H1 (cell line): Measurements from ENCODE around the gene PTPA. TPM values are rescaled to one million over a fixed set of nuclear protein-coding genes. Genes with fewer than 3 reads are reported as not detected.

Experiments used
- CTCF ChIA-PET: fragments of 300-600 bp; sonication (Branson Sonifier 250); formaldehyde crosslinking; loops from one replicate; lab custom pipeline; 2021; ENCODE audit not compliant: partially characterized antibody; lab: Charles Lee
- POLR2A ChIA-PET: fragments of 300-600 bp; sonication (Branson Sonifier 250); formaldehyde crosslinking; loops from one replicate; lab custom pipeline; 2021; ENCODE audit warnings: inconsistent platforms; ENCODE audit not compliant: partially characterized antibody; lab: Charles Lee
- DNase-seq, 2 experiments: peaks; one replicate each; pipeline versions ENCODE4 v3.0.0 to v3.0.0-alpha.2; 2010 to 2022; ENCODE audit warnings: low spot score in 2 of 2, low read depth in 1 of 2, mixed read lengths in 1 of 2
- FAIRE-seq: peaks from 2 replicates; lab custom pipeline; 2011; peaks lifted over from hg19 to GRCh38; lab: Jason Lieb, UNC
- H2AFZ ChIP-seq: 2 replicates; pipeline ENCODE4 v1.8.1; 2012; ENCODE audit warnings: low read length, inconsistent platforms
- H2AK5ac ChIP-seq: 2 replicates; pipeline ENCODE4 v1.6.1; 2013; ENCODE audit warnings: low read depth, low read length
- H2BK120ac ChIP-seq: replicated peaks from 2 replicates; pipeline ENCODE3; 2013; ENCODE audit warnings: low read depth, low read length, inconsistent platforms
- H2BK12ac ChIP-seq: 2 replicates; pipeline ENCODE4 v1.6.1; 2013; ENCODE audit warnings: low read depth, low read length
- H2BK15ac ChIP-seq: 2 replicates; pipeline ENCODE4 v1.6.1; 2013; ENCODE audit warnings: low read length
- H2BK20ac ChIP-seq: 2 replicates; pipeline ENCODE4 v1.6.1; 2013; ENCODE audit warnings: low read length
- H2BK5ac ChIP-seq: 2 replicates; pipeline ENCODE4 v1.6.1; 2013; ENCODE audit warnings: low read depth, low read length
- H3K14ac ChIP-seq: 2 replicates; pipeline ENCODE4 v1.6.1; 2013; ENCODE audit warnings: inconsistent platforms; ENCODE audit not compliant: insufficient read length
- H3K18ac ChIP-seq: 2 replicates; pipeline ENCODE4 v1.6.1; 2013; ENCODE audit warnings: low read length; ENCODE audit errors: extremely low read depth
- H3K23ac ChIP-seq: 2 replicates; pipeline ENCODE4 v1.6.1; 2013; ENCODE audit warnings: inconsistent platforms; ENCODE audit not compliant: insufficient read length
- H3K23me2 ChIP-seq: 2 replicates; pipeline ENCODE4 v1.6.1; 2013; ENCODE audit warnings: low read depth, low read length
- H3K27ac ChIP-seq: 2 replicates; pipeline ENCODE4 v1.6.1; 2011; ENCODE audit warnings: low read depth, low read length, inconsistent platforms
- H3K27me3 ChIP-seq, 4 experiments: replicated peaks in 1 of 4; 1 replicate in 1 of 4; 2 replicates in 3 of 4; pipeline versions ENCODE4 v1.6.1 to v1.8.1; 2011 to 2013; ENCODE audit warnings: low read length in 3 of 4, mild to moderate bottlenecking in 3 of 4, inconsistent platforms in 2 of 4, mixed read lengths in 2 of 4, moderate library complexity in 1 of 4; ENCODE audit not compliant: control insufficient read depth in 3 of 4, insufficient read depth in 3 of 4; ENCODE audit errors: extremely low read depth in 1 of 4
- H3K36me3 ChIP-seq, 4 experiments: 2 replicates each; pipeline versions ENCODE4 v1.6.1 to v1.8.1; 2011 to 2013; ENCODE audit warnings: mild to moderate bottlenecking in 4 of 4, low read length in 3 of 4, moderate library complexity in 2 of 4, control low read depth in 1 of 4, inconsistent platforms in 1 of 4; ENCODE audit not compliant: insufficient read depth in 4 of 4, control insufficient read depth in 2 of 4
- H3K4ac ChIP-seq: replicated peaks from 2 replicates; pipeline ENCODE3; 2013; ENCODE audit warnings: low read length, low read depth, mixed read lengths, inconsistent platforms; ENCODE audit not compliant: insufficient read length
- H3K4me1 ChIP-seq, 4 experiments: replicated peaks in 1 of 4; 1 replicate in 1 of 4; 2 replicates in 3 of 4; pipeline versions ENCODE4 v1.6.1 to v1.8.1; 2011 to 2013; ENCODE audit warnings: low read length in 3 of 4, inconsistent platforms in 2 of 4, mixed read lengths in 1 of 4; ENCODE audit not compliant: insufficient read depth in 4 of 4, control insufficient read depth in 3 of 4
- H3K4me2 ChIP-seq, 2 experiments: 2 replicates each; pipeline versions ENCODE4 v1.6.1 to v1.8.1; 2011 to 2013; ENCODE audit warnings: low read depth in 2 of 2, low read length in 2 of 2, control low read depth in 1 of 2, inconsistent platforms in 1 of 2, mild to moderate bottlenecking in 1 of 2; ENCODE audit not compliant: insufficient read depth in 1 of 2
- H3K4me3 ChIP-seq, 4 experiments: fragments of 200-600, 300-600 bp in 1 of 4; sonication (generic), shearing (Covaris generic), sonication (Bioruptor Twin) in 1 of 4; 2 replicates each; pipeline versions ENCODE4 v1.5.1 to v1.8.1; 2011 to 2016; ENCODE audit warnings: low read length in 4 of 4, low read depth in 3 of 4, control low read depth in 2 of 4, inconsistent platforms in 2 of 4, mild to moderate bottlenecking in 2 of 4, mixed read lengths in 1 of 4, moderate library complexity in 1 of 4; ENCODE audit not compliant: insufficient read depth in 2 of 4; ENCODE audit errors: extremely low read depth in 1 of 4
- H3K56ac ChIP-seq: replicated peaks from 2 replicates; pipeline ENCODE3; 2013; ENCODE audit warnings: low read depth, mild to moderate bottlenecking, mixed read lengths, low read length, inconsistent platforms; ENCODE audit not compliant: insufficient read length
- H3K79me1 ChIP-seq: 2 replicates; pipeline ENCODE4 v1.6.1; 2013; ENCODE audit warnings: low read depth, low read length, control low read depth
- H3K79me2 ChIP-seq, 2 experiments: 2 replicates each; pipeline versions ENCODE4 v1.6.1 to v1.8.1; 2012 to 2013; ENCODE audit warnings: low read length in 2 of 2, mild to moderate bottlenecking in 2 of 2, inconsistent platforms in 1 of 2; ENCODE audit not compliant: insufficient read depth in 2 of 2, control insufficient read depth in 1 of 2
- H3K9ac ChIP-seq, 4 experiments: replicated peaks in 1 of 4; 1 replicate in 1 of 4; 2 replicates in 3 of 4; pipeline versions ENCODE4 v1.6.1 to v1.8.1; 2011 to 2013; ENCODE audit warnings: low read depth in 3 of 4, low read length in 3 of 4, control low read depth in 2 of 4, mild to moderate bottlenecking in 2 of 4, moderate library complexity in 2 of 4, inconsistent platforms in 1 of 4; ENCODE audit errors: extremely low read depth in 1 of 4
- H3K9me3 ChIP-seq, 2 experiments: 2 replicates each; pipeline versions ENCODE4 v1.6.1 to v1.8.1; 2012 to 2013; ENCODE audit warnings: mild to moderate bottlenecking in 2 of 2, moderate library complexity in 2 of 2, control low read depth in 1 of 2, inconsistent platforms in 1 of 2, low read depth in 1 of 2, low read length in 1 of 2, mixed read lengths in 1 of 2; ENCODE audit not compliant: insufficient read depth in 2 of 2
- H4K20me1 ChIP-seq, 2 experiments: replicated peaks in 1 of 2; 2 replicates each; pipeline versions ENCODE3 to v1.8.1; 2011 to 2013; ENCODE audit warnings: inconsistent platforms in 2 of 2, low read length in 2 of 2, mild to moderate bottlenecking in 1 of 2; ENCODE audit not compliant: insufficient read depth in 2 of 2, control insufficient read depth in 1 of 2
- H4K5ac ChIP-seq: 2 replicates; pipeline ENCODE4 v1.6.1; 2013; ENCODE audit warnings: low read length, low read depth, mixed read lengths, inconsistent platforms; ENCODE audit not compliant: insufficient read length
- H4K8ac ChIP-seq: 2 replicates; pipeline ENCODE4 v1.8.0; 2013; ENCODE audit warnings: mild to moderate bottlenecking, moderate library complexity, low read length, inconsistent platforms; ENCODE audit not compliant: insufficient read depth; ENCODE audit errors: extremely low read depth
- H4K91ac ChIP-seq: replicated peaks from 2 replicates; pipeline ENCODE3; 2013; ENCODE audit warnings: low read length, mixed read lengths, inconsistent platforms; ENCODE audit not compliant: insufficient read length
- EGR1 ChIP-seq: IDR thresholded peaks from 2 replicates; pipeline ENCODE4 v1.6.1; 2011; ENCODE audit warnings: low read depth, low read length, borderline replicate concordance
- JUND ChIP-seq: IDR thresholded peaks from 2 replicates; pipeline ENCODE4 v1.6.1; 2011; ENCODE audit warnings: mild to moderate bottlenecking, improper control_type of control experiment, low read length
- PHF8 ChIP-seq: fragments of 200-600 bp; sonication (generic); conservative IDR thresholded peaks from 2 replicates; pipeline ENCODE4 v1.7.1; 2012; ENCODE audit warnings: low read depth, mild to moderate bottlenecking, inconsistent platforms, low read length, moderate library complexity
- POU5F1 ChIP-seq: IDR thresholded peaks from 2 replicates; pipeline ENCODE4 v1.6.1; 2011; ENCODE audit warnings: low read depth, mild to moderate bottlenecking, low read length, moderate library complexity
- RFX5 ChIP-seq: IDR thresholded peaks from 2 replicates; pipeline ENCODE4 v1.6.1; 2011; ENCODE audit warnings: low read depth, low read length, improper control_type of control experiment, borderline replicate concordance
- SP2 ChIP-seq: IDR thresholded peaks from 2 replicates; pipeline ENCODE4 v1.6.1; 2012; ENCODE audit warnings: mild to moderate bottlenecking, low read length, inconsistent platforms
- SRF ChIP-seq: IDR thresholded peaks from 2 replicates; pipeline ENCODE4 v1.6.1; 2011; ENCODE audit warnings: mild to moderate bottlenecking, low read depth, low read length, moderate library complexity
- YY1 ChIP-seq: IDR thresholded peaks from 2 replicates; pipeline ENCODE4 v1.6.1; 2011; ENCODE audit warnings: low read depth, mild to moderate bottlenecking, low read length
- WGBS, 2 experiments: shearing (Covaris generic) in 1 of 2; methylation state at CpG; one replicate each; pipeline versions ENCODE4 v1.1.6 to v1.1.7; 2013 to 2015; ENCODE audit warnings: low lambda C conversion rate in 2 of 2, mixed read lengths in 2 of 2, inconsistent platforms in 1 of 2, low coverage in 1 of 2, missing lambda C conversion rate in 1 of 2; ENCODE audit not compliant: insufficient replicate concordance in 2 of 2, insufficient coverage in 1 of 2, insufficient read length in 1 of 2; ENCODE audit errors: extremely low coverage in 1 of 2, missing lambda C conversion rate in 1 of 2; 5-methylcytosine and 5-hydroxymethylcytosine counted together
- polyA plus RNA-seq, 7 experiments: library from polyadenylated mRNA; depleted of rRNA in 3 of 7; stranded (reverse) in 5 of 7; unstranded in 2 of 7; fragments of >200 nt in 5 of 7; fragments of 200-250 nt in 2 of 7; gene quantifications; 1 replicate in 5 of 7; 2 replicates in 1 of 7; 4 replicates in 1 of 7; pipeline versions ENCODE4 v1.2.1 to v1.2.3, GENCODE V29; 2011 to 2013; ENCODE audit warnings: missing spikeins in 2 of 7, mixed read lengths in 2 of 7
- total RNA-seq: library from RNA; stranded (reverse); fragmentation: NEBNext Ultra II Directional; extraction: Animal tissue kit (Norgen Biotek cat#: 25700); gene quantifications from 2 replicates; pipeline ENCODE4 v1.2.1, GENCODE V29; 2021
- TF ChIP-seq, protein P1 (sequence below), 3 experiments: IDR thresholded peaks; 1 replicate in 2 of 3; 2 replicates in 1 of 3; pipeline versions ENCODE4 v1.5.1 to v1.6.1; 2011; ENCODE audit warnings: low read length in 3 of 3, mild to moderate bottlenecking in 3 of 3, inconsistent platforms in 2 of 3, low read depth in 1 of 3, moderate library complexity in 1 of 3; ENCODE audit not compliant: insufficient read depth in 1 of 3; ENCODE audit errors: control extremely low read depth in 1 of 3
- TF ChIP-seq, protein P2 (sequence below): IDR thresholded peaks from 2 replicates; pipeline ENCODE4 v1.6.1; 2011; ENCODE audit warnings: low read length, improper control_type of control experiment

The PTPA gene
- total and polyA plus RNA-seq, 2 of the 8 experiments (the other 6 are each of a cell fraction or from before 2014, with no cell fraction given): 114 to 145 TPM

DNA sequence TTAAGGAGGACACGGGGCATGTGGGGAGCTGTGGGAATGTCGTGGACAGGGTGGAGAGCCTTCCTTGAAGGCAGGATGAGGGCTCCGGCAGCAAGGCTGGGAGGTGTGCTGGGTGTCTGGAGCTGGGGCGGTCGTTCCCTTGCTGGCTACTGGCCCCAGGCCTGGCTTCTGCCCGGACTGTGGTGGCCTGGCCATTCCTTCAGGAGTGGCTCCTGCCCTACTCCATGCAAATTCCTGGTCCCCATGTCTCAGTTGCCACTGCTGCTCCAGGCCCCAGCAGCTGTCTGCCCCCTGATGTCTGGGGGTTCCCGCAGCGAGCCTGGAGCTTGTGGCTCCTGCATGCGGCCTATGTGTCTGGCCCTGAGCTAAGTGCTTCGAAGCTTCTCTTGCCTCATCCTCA lies 44.9 kb downstream of the PTPA start:
- Histone ChIP-seq H3K4ac (no peak overlapping the region), H2BK5ac (no peak overlapping the region), H3K36me3 (peaks cover 0 to 9% (median 3%) of the 10 kb centered on the region in 4 experiments; a peak in 4 of 8 replicates), H2BK20ac (no peak overlapping the region), H3K56ac (no peak overlapping the region), H3K23me2 (no peaks in the 10 kb centered on the region), H3K23ac (no peak overlapping the region), H3K27me3 (no peaks in the 10 kb centered on the region; a peak in 1 of 7 replicates), H2AFZ (no peak overlapping the region), H4K5ac (no peak overlapping the region), H4K20me1 (peaks cover 0 to 4% of the 10 kb centered on the region in 2 experiments), H3K4me3 (no peak overlapping the region), H2AK5ac (no peak overlapping the region), H2BK15ac (no peak overlapping the region), H3K9ac (no peak overlapping the region), H3K79me2 (no peaks in the 10 kb centered on the region), H3K9me3 (no peaks in the 10 kb centered on the region), H3K14ac (no peak overlapping the region), H4K8ac (peak overlapping the region; percentile 35; the same call in 1 of the 2 replicates), H3K18ac (no peak overlapping the region), H3K4me2 (no peak overlapping the region), H3K27ac (no peak overlapping the region), H2BK12ac (no peak overlapping the region), H4K91ac (no peak overlapping the region), H2BK120ac (no peak overlapping the region), H3K4me1 (no peaks in the 10 kb centered on the region), H3K79me1 (no peaks in the 10 kb centered on the region)
- TF ChIP-seq JUND (no peak), POU5F1 (no peak), SRF (no peak), EGR1 (no peak), PHF8 (no peak), YY1 (no peak), RFX5 (no peak), SP2 (no peak)
- TF ChIP-seq, protein P1, sequence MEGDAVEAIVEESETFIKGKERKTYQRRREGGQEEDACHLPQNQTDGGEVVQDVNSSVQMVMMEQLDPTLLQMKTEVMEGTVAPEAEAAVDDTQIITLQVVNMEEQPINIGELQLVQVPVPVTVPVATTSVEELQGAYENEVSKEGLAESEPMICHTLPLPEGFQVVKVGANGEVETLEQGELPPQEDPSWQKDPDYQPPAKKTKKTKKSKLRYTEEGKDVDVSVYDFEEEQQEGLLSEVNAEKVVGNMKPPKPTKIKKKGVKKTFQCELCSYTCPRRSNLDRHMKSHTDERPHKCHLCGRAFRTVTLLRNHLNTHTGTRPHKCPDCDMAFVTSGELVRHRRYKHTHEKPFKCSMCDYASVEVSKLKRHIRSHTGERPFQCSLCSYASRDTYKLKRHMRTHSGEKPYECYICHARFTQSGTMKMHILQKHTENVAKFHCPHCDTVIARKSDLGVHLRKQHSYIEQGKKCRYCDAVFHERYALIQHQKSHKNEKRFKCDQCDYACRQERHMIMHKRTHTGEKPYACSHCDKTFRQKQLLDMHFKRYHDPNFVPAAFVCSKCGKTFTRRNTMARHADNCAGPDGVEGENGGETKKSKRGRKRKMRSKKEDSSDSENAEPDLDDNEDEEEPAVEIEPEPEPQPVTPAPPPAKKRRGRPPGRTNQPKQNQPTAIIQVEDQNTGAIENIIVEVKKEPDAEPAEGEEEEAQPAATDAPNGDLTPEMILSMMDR (IDR thresholded peaks at IDR 0.05; ENCODE audit: control extremely low read depth in 1 of 3, insufficient read depth in 1 of 3, low read depth in 1 of 3, low read length in 3 of 3): no peak
- TF ChIP-seq, protein P2, sequence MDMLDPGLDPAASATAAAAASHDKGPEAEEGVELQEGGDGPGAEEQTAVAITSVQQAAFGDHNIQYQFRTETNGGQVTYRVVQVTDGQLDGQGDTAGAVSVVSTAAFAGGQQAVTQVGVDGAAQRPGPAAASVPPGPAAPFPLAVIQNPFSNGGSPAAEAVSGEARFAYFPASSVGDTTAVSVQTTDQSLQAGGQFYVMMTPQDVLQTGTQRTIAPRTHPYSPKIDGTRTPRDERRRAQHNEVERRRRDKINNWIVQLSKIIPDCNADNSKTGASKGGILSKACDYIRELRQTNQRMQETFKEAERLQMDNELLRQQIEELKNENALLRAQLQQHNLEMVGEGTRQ: no peak
- FAIRE-seq (no peak), DNase-seq (no peak)
- ChIA-PET POLR2A (interaction anchor here (0.5 to 2.8 kb wide), 2 partner anchors 9 to 27 kb away, joined by 3 to 14 read pairs; no protein-coding TSS in a partner anchor), CTCF (interaction anchor here (1.0 to 36.8 kb wide), 4 partner anchors 10 to 24 kb away, joined by 3 to 831 read pairs (median 38); partner anchors contain the start of gene IER5L)
- WGBS, 2 experiments: 92% methylated on average over 10 of the region's 10 CpGs; no CpG with 5 or more reads in 1 of the 2 experiments
